Suprapubic skin (tissue), 4 donors: ENCODE data around the gene UCP3.

Source experiments
- EP300 ChIP-seq: sonication (generic); formaldehyde crosslinking; IDR thresholded peaks from one replicate; pipeline ENCODE4 v1.6.1; 2017; ENCODE audit warnings: antibody characterized with exemption
- POLR2A ChIP-seq, 2 donors: fragments of 450-650 bp; IDR thresholded peaks; one replicate each; pipeline ENCODE4 v1.6.1; 2017; ENCODE audit warnings: antibody characterized with exemption in 2 of 2, mild to moderate bottlenecking in 2 of 2, moderate library complexity in 2 of 2
- POLR2AphosphoS5 ChIP-seq, 3 donors: sonication (generic); formaldehyde crosslinking; IDR thresholded peaks; one replicate each; pipeline ENCODE4 v1.6.1; 2017; ENCODE audit warnings: antibody characterized with exemption in 3 of 3
- TF ChIP-seq, protein P1 (sequence below), 2 donors: fragments of 200-600 bp in 1 of 2; fragments of 450-650 bp in 1 of 2; sonication (generic) in 1 of 2; IDR thresholded peaks; one replicate each; pipeline ENCODE4 v1.5.1; 2016 to 2019; ENCODE audit warnings: antibody characterized with exemption in 2 of 2, mild to moderate bottlenecking in 1 of 2, moderate library complexity in 1 of 2

DNA sequence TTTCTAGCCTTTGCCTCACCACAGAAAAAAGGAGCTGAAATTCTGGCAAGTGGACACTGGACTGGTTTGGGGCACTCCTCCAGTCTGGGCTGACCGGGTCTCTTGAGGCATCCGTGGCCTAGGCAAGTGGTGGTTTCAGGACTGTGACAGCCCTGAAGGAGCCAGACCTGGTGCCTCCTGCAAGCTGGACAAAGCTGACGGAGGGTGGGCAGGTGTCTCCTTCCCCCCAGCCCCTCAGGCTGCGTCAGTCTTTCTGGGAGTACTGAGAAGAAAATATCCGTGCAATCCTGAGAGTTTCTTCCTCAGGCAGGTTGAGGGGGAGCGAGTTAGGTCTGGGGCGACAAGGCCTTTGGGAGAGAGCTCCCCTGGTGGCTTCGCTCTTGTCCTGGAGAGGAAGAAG lies 4.3 kb upstream of the UCP3 start:
- TF ChIP-seq, protein P1, sequence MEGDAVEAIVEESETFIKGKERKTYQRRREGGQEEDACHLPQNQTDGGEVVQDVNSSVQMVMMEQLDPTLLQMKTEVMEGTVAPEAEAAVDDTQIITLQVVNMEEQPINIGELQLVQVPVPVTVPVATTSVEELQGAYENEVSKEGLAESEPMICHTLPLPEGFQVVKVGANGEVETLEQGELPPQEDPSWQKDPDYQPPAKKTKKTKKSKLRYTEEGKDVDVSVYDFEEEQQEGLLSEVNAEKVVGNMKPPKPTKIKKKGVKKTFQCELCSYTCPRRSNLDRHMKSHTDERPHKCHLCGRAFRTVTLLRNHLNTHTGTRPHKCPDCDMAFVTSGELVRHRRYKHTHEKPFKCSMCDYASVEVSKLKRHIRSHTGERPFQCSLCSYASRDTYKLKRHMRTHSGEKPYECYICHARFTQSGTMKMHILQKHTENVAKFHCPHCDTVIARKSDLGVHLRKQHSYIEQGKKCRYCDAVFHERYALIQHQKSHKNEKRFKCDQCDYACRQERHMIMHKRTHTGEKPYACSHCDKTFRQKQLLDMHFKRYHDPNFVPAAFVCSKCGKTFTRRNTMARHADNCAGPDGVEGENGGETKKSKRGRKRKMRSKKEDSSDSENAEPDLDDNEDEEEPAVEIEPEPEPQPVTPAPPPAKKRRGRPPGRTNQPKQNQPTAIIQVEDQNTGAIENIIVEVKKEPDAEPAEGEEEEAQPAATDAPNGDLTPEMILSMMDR (IDR thresholded peaks at IDR 0.05): no peak
- no peak for TF ChIP-seq POLR2AphosphoS5 (IDR thresholded peaks at IDR 0.05)
- no peak for TF ChIP-seq POLR2A (IDR thresholded peaks at IDR 0.05)
- no peak for TF ChIP-seq EP300
